ENCODE results near the gene SEMA4C.

Gene SEMA4C

DNA sequence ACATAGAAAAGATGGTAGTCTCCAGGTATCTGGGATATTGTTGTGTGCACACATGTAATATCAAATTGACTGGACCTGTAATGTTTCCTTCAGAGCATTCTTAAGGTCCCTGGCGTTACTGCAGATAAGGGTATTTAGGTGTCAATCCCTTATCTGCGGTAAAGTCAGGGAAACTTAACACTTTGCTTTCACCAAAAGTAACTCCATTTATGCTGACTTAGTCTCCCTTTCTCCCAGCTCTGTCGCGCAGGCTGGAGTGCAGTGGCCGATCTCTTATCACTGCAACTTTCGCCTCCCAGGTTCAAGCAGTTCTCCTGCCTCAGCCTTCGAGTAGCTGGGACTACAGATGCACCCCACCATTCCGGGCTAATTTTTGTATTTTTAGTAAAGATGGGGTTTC, 52.0 kb downstream of the SEMA4C start:
- DNase-seq = no peak

DNA sequence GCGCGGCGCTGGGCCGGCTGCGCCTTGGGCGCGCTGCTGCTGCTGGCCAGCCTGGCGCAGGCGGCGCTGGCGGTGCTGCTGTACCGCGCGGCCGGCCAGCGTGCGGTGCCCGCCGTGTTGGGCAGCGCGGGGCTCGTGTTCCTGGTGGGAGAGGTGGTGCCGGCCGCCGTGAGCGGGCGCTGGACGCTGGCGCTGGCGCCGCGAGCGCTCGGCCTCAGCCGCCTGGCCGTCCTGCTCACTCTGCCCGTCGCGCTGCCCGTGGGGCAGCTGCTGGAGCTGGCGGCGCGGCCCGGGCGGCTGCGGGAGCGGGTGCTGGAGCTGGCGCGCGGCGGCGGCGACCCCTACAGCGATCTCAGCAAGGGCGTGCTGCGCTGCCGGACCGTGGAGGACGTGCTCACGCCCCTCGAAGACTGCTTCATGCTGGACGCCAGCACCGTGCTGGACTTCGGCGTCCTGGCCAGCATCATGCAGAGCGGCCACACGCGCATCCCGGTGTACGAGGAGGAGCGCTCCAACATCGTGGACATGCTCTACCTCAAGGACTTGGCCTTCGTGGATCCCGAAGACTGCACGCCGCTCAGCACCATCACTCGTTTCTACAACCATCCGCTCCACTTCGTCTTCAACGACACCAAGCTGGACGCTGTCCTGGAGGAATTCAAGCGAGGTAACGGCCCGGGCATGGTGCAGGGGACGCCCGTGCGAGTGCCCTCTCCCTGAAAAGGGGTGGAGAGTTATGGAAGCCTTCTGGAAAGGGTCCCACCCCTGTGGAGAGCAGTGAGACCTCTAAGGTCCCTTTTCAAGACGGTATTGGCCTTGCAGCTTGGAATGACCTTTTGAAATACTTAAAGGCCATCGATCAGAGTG, 52.8 kb downstream of the SEMA4C start:
- DNase-seq = no peak

DNA sequence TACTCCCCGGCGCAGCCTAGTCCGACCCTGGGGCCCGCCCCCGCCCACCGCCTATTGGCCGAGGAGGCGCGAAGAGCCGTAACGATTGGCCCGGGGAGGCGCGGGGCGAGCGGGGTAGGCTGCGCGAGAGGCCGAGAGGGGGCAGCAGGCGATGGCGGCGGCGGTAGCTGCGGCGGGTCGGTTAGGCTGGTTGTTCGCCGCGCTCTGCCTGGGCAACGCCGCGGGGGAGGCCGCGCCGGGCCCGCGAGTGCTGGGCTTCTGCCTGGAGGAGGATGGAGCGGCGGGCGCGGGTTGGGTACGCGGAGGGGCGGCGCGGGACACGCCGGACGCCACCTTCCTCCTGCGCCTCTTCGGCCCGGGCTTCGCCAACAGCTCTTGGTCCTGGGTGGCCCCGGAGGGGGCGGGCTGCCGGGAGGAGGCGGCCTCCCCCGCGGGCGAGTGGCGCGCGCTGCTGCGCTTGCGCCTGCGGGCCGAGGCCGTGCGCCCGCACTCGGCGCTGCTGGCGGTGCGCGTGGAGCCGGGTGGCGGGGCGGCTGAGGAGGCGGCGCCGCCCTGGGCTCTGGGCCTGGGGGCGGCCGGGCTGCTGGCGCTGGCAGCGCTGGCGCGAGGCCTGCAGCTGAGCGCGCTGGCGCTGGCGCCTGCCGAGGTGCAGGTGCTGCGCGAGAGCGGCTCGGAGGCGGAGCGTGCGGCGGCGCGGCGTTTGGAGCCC, 53.6 kb downstream of the SEMA4C start, which contains the start of gene CNNM3:
Gene CNNM3, plus strand, starts transcription at position 142 of the 709 bp plus-strand sequence. Its CDS starts 10 bp downstream, at position 152.
- peak; percentile 94 for DNase-seq

GRCh38 chr2:96815326-96816126, 54.4 kb downstream of the SEMA4C start:
- peak; percentile 13 for DNase-seq

DNA sequence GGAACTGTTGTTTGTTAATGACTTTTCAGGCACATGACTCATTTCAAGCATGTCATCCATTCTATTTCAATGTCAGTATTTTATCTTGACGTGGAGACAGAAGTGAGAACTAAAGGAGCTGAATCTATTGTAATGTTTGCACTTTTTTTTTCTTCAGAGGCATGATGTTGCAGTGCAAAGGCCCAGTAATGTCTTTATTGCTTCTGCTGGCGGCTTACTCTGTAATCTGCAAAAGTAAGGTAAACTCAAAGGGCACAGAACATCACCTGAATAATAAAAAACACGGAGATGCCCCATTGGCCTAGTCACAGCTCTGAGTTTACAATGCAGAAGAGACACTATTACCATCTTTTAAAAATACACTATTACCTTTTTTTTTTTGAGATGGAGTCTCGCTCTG, 56.2 kb downstream of the SEMA4C start:
- DNase-seq = no peak

- DNase-seq = no peak
Measured at GRCh38 chr2:96811917-96812316, 58.0 kb downstream of the SEMA4C start.

GRCh38 chr2:96810783-96811192, 59.1 kb downstream of the SEMA4C start:
- DNase-seq = no peak

- no peak for DNase-seq
Measured at GRCh38 chr2:96809951-96810782, 59.7 kb downstream of the SEMA4C start.
